ENCODE measurements around the gene LUC7L3.

DNA sequence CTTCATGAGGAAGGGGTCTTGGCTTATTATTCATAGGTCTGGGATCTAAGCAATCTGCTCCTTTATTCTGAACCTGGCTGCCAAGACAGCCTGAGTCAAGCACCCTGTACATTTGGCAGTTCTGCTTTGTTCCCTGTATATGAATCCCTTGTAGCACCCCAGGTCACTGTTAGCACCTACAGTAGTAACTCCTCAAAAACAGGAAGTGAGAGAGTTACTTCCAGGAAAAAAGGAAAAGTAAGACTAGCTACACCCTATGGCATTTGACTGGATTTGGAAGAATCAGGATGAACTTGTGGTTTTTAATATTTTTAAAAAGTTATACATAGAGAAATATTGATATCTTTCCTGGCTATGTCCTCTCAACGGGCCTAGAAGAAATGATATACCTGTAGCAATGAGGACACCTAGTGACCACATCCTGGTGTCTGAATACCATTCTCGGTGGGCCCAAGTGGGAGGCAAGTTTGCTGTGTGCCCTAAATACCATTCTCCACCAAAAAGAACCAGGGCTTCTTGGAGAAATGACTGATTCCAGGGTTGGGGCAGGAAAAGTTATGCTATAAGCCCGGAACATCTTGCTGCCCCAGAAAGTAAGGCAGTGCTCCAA is 21.6 kb upstream of the LUC7L3 start:
- TF ChIP-seq, protein P1, sequence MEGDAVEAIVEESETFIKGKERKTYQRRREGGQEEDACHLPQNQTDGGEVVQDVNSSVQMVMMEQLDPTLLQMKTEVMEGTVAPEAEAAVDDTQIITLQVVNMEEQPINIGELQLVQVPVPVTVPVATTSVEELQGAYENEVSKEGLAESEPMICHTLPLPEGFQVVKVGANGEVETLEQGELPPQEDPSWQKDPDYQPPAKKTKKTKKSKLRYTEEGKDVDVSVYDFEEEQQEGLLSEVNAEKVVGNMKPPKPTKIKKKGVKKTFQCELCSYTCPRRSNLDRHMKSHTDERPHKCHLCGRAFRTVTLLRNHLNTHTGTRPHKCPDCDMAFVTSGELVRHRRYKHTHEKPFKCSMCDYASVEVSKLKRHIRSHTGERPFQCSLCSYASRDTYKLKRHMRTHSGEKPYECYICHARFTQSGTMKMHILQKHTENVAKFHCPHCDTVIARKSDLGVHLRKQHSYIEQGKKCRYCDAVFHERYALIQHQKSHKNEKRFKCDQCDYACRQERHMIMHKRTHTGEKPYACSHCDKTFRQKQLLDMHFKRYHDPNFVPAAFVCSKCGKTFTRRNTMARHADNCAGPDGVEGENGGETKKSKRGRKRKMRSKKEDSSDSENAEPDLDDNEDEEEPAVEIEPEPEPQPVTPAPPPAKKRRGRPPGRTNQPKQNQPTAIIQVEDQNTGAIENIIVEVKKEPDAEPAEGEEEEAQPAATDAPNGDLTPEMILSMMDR (tag by site-specific recombination; IDR thresholded peaks at IDR 0.05): no peak
- no peak for TF ChIP-seq ZBTB21 (tag by site-specific recombination; IDR thresholded peaks at IDR 0.05)
- no peak for TF ChIP-seq ZBTB10 (tag by site-specific recombination; IDR thresholded peaks at IDR 0.05)
- TF ChIP-seq ZXDB (tag by site-specific recombination; IDR thresholded peaks at IDR 0.05): no peak
- no peak for TF ChIP-seq YY2 (tag by site-specific recombination; IDR thresholded peaks at IDR 0.05)
- TF ChIP-seq, protein P2, sequence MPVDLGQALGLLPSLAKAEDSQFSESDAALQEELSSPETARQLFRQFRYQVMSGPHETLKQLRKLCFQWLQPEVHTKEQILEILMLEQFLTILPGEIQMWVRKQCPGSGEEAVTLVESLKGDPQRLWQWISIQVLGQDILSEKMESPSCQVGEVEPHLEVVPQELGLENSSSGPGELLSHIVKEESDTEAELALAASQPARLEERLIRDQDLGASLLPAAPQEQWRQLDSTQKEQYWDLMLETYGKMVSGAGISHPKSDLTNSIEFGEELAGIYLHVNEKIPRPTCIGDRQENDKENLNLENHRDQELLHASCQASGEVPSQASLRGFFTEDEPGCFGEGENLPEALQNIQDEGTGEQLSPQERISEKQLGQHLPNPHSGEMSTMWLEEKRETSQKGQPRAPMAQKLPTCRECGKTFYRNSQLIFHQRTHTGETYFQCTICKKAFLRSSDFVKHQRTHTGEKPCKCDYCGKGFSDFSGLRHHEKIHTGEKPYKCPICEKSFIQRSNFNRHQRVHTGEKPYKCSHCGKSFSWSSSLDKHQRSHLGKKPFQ (tag by site-specific recombination; IDR thresholded peaks at IDR 0.05): no peak
- no peak for TF ChIP-seq ELK4 (IDR thresholded peaks at IDR 0.05; ENCODE audit: borderline replicate concordance, low read depth, low read length)
- no peak for TF ChIP-seq ATF2 (tag by site-specific recombination; IDR thresholded peaks at IDR 0.05; ENCODE audit: low read depth)
- TF ChIP-seq ZNF530 (tag by site-specific recombination; IDR thresholded peaks at IDR 0.05; ENCODE audit: low read depth): no peak
